Neutrophil (primary cell): ENCODE data around the gene NALCN.

Experiments
- H3K27ac ChIP-seq: fragments of 200-600 bp; sonication (generic); 2 replicates; pipeline ENCODE4 v1.5.1; 2016; ENCODE audit warnings: mild to moderate bottlenecking, moderate library complexity
- H3K27me3 ChIP-seq: fragments of 200-600 bp; sonication (generic); 2 replicates; pipeline ENCODE4 v1.6.0; 2016; ENCODE audit warnings: mild to moderate bottlenecking
- H3K36me3 ChIP-seq: fragments of 200-600 bp; sonication (generic); 2 replicates; pipeline ENCODE4 v1.5.1; 2017
- H3K4me1 ChIP-seq, 2 experiments: fragments of 200-600 bp in 1 of 2; sonication (generic) in 1 of 2; 1 replicate in 1 of 2; 2 replicates in 1 of 2; pipeline versions ENCODE4 v1.5.1 to v1.6.1; 2013 to 2016; ENCODE audit warnings: low read depth in 1 of 2, low read length in 1 of 2, mild to moderate bottlenecking in 1 of 2, moderate library complexity in 1 of 2; ENCODE audit not compliant: control insufficient read depth in 1 of 2, insufficient read depth in 1 of 2
- H3K4me3 ChIP-seq, 2 experiments: fragments of 200-600 bp in 1 of 2; sonication (generic) in 1 of 2; 1 replicate in 1 of 2; 2 replicates in 1 of 2; pipeline ENCODE4 v1.5.1; 2013 to 2016; ENCODE audit warnings: low read depth in 1 of 2, low read length in 1 of 2, mild to moderate bottlenecking in 1 of 2, moderate library complexity in 1 of 2
- H3K9me3 ChIP-seq: fragments of 200-600 bp; sonication (generic); 2 replicates; pipeline ENCODE4 v1.5.1; 2016
- TF ChIP-seq, protein P1 (sequence below): fragments of 200-600 bp; sonication (generic); IDR thresholded peaks from 2 replicates; pipeline ENCODE4 v1.5.1; 2016; ENCODE audit warnings: antibody characterized with exemption

The NALCN gene

DNA sequence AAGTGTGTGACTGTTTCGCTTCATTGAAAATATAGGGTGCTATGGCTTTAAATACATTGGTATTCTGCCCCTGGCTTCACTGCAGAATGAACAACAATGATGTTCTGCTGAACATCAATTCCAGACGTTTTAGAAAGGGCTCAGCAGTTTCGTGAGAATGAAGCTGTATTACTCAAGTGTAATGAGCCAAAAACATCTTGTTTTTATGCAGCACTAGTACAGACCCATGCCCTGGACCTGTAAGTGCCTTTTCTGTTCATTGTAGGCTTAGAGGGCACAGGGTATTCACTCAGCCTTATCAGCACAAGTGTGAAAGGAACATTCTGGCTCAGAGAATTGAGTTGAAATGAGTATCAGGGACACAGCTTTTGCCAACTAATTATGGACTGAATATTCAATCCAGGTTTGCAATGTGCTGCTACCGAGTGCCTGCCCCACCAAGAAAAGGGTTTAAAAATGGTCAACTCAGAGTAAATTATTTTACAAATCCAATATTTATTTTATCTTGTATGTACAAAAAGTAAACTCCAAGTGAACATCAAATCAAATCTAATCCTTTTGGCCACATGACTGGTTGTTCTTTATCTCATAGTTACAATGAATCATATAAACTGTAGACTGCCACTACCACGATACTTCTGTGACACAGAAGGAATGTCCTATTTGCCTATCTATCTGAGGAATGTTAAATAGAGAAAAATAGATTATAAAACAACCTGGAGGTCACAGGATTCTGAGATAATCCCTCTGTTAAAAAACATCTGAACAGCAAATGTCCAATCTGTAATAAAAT, 362.8 kb downstream of the NALCN start:
- H3K4me3 ChIP-seq = no peak overlapping the region
- H3K4me1 ChIP-seq = no peaks in the 10 kb centered on the region
- H3K9me3 ChIP-seq = no peaks in the 10 kb centered on the region
- TF ChIP-seq, protein P1, sequence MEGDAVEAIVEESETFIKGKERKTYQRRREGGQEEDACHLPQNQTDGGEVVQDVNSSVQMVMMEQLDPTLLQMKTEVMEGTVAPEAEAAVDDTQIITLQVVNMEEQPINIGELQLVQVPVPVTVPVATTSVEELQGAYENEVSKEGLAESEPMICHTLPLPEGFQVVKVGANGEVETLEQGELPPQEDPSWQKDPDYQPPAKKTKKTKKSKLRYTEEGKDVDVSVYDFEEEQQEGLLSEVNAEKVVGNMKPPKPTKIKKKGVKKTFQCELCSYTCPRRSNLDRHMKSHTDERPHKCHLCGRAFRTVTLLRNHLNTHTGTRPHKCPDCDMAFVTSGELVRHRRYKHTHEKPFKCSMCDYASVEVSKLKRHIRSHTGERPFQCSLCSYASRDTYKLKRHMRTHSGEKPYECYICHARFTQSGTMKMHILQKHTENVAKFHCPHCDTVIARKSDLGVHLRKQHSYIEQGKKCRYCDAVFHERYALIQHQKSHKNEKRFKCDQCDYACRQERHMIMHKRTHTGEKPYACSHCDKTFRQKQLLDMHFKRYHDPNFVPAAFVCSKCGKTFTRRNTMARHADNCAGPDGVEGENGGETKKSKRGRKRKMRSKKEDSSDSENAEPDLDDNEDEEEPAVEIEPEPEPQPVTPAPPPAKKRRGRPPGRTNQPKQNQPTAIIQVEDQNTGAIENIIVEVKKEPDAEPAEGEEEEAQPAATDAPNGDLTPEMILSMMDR = no peak
- no peak overlapping the region for H3K27ac ChIP-seq
- H3K27me3 ChIP-seq = peaks cover 6% of the 10 kb centered on the region
- no peaks in the 10 kb centered on the region for H3K36me3 ChIP-seq

DNA sequence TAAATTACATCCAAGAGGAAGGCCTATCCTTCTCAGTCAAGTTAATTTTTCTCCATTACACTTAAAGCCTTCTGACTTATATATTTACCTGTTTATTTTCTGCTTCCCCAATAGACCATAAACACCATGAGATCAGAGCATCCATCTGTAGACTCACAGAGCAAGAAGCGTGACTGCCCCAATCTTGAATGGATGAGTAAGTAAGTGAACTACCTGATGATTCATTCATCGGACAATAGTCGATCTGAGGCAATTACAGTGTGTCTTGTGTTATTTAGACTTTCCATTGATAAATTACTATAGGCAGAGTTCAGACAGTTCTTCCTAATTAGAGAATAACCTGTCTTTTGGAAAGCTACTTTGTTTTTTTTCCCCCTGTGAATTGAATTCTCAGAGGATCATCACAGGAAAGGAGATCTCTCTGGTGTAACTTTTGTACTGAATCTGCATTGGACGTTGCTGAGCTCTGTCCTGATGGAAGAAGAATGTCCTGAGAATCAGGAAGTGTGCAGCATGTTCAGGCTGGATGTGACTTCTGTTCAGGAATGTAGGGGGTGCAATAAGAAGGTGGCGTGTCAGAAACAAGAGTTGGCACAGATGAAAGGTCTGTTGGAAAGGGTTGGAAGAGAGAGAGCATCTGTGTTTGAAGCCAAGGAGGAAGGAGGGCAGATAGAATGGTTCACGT, 367.0 kb downstream of the NALCN start:
- no peaks in the 10 kb centered on the region for H3K27me3 ChIP-seq
- TF ChIP-seq, protein P1 = no peak
- no peak overlapping the region for H3K27ac ChIP-seq
- H3K4me1 ChIP-seq = no peaks in the 10 kb centered on the region
- no peaks in the 10 kb centered on the region for H3K36me3 ChIP-seq
- no peaks in the 10 kb centered on the region for H3K9me3 ChIP-seq
- H3K4me3 ChIP-seq = no peak overlapping the region

DNA sequence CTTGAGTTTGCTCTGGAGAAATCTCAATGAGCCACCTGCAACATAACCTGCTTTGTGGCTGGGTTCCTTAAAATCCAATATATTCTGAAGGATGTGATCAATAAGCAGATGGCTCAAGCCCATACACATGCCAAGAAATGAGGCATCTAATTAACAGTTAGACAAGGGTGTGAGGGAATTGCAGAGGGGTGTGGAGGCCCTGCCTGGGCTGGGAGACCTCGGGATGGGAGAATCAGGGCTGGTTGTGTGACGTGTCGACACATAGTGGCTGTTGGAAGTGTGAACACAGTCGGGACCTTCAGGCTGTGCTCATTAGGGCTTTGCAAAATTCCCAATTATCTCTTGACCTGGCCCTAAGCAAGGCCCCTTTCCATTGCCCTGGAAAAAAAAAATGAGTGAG, 379.8 kb downstream of the NALCN start:
- Histone ChIP-seq H3K36me3 (no peaks in the 10 kb centered on the region), H3K4me3 (no peak overlapping the region), H3K9me3 (no peaks in the 10 kb centered on the region), H3K27ac (no peak overlapping the region), H3K27me3 (no peaks in the 10 kb centered on the region), H3K4me1 (no peaks in the 10 kb centered on the region)
- TF ChIP-seq, protein P1 = no peak

- Histone ChIP-seq H3K27ac (no peak overlapping the region), H3K9me3 (no peaks in the 10 kb centered on the region), H3K27me3 (no peaks in the 10 kb centered on the region), H3K36me3 (no peaks in the 10 kb centered on the region), H3K4me1 (no peaks in the 10 kb centered on the region), H3K4me3 (no peak overlapping the region)
- TF ChIP-seq, protein P1 = no peak
These were observed 381.1 kb downstream of the NALCN start for GRCh38 chr13:101035119-101035620.

DNA sequence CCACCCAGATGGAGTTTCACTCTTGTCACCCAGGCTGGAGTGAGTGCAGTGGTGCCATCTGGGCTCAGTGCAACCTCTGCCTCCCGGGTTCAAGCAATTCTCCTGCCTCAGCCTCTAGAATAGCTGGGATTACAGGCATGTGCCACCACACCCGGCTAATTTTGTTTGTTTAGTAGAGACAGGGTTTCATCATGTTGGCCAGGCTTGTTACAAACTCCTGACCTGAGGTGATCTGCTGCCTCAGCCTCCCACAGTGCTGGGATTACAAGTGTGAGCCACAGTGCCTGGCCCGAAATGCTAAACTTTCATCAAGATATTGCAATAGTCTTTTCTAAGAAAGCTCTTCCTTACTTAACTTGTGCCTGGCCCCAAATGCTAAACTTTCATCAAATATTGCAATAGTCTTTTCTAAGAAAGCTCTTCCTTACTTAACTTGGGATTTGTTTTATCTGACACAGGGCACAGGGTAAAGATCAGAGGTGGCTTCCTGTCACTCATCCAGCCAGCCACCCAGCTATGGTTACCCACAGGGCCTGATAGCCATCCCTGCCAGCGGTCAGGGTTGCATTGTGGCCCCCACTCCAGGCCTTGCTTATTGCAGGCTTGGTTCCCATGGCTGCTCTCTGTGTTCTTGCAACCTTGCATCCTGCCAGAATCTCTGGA, 389.4 kb downstream of the NALCN start:
- H3K27ac ChIP-seq = no peak overlapping the region
- H3K4me3 ChIP-seq = no peak overlapping the region
- H3K9me3 ChIP-seq = no peaks in the 10 kb centered on the region
- TF ChIP-seq, protein P1 = no peak
- H3K4me1 ChIP-seq = no peaks in the 10 kb centered on the region
- no peaks in the 10 kb centered on the region for H3K36me3 ChIP-seq
- H3K27me3 ChIP-seq = no peaks in the 10 kb centered on the region
